HEK293T (cell line): ENCODE data around the gene APBA2.

Experiments used
- CTBP1 ChIP-seq: fragments of 450-650 bp; IDR thresholded peaks from 2 replicates; pipeline ENCODE4 v1.6.1; 2016; ENCODE audit warnings: borderline replicate concordance
- FOXA1 ChIP-seq: fragments of 450-650 bp; IDR thresholded peaks from 2 replicates; pipeline ENCODE4 v1.6.1; 2016; ENCODE audit warnings: mild to moderate bottlenecking
- SP1 ChIP-seq: fragments of 450-650 bp; IDR thresholded peaks from 2 replicates; pipeline ENCODE4 v1.6.1; 2017

- no peak for TF ChIP-seq SP1
- TF ChIP-seq CTBP1, result no peak
- TF ChIP-seq FOXA1, result no peak
These were observed 6.2 kb upstream of the APBA2 start for GRCh38 chr15:28879551-28879950.
